GM10266 (cell line): ENCODE results near the gene ZNF384.

ENCODE experiments used
- DNase-seq: peaks from one replicate; pipeline ENCODE4 v3.0.0; 2012; ENCODE audit errors: extremely low spot score
- TF ChIP-seq, protein P1 (sequence below): IDR thresholded peaks from 2 replicates; pipeline ENCODE4 v1.5.1; 2012; ENCODE audit warnings: mild to moderate bottlenecking, low read depth; ENCODE audit not compliant: control insufficient read depth, insufficient read depth; ENCODE audit errors: missing control alignments

ZNF384 gene

DNA sequence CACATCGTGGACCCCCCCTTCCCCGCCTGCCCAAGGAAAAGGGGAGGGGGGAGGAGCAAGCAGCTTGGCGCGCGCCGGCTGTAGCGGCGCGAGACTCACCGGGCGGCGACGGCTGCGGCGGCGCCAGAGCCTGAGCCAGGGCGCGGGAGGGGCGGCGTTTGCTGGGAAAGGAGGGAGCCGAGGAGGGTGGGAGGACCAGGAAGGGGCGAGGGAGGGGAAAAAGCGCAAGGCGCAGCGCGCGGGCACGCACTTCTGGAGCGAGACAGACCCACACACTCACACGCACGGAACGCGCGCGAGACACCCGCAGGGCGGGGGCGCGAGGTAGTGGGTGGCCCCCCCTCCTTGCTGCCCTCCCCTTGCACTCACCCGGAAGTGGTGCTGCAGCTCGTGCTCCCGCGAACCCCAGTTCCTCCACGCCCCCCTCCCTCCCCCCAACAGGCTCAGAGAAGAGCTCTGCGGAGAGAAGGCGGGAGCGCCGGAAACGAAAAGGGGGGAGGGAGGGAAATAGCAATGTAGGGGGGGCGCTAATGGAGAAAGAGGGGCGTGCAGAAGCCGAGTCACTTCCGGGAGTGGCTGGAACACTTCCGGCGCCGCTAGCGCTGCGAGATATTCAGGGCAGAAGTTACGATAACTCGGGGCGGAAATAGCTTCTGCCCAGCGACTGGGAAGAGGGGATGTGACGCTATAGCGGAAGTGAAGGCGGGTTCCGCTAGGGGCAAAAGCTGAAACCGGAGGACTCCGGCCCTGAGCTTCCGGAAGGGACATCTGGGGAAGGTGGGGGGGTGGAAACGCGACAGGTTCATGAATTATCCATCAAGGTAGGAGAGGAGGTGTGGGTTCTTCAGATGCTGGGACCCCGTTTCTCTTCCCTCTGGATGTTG lies at the start of gene ZNF384:
ZNF384 (minus strand) TSS at position 377 of the 884 bp plus-strand sequence. CDS start 9,855 bp downstream, outside the sequence.
- peak; percentile 97 for DNase-seq
- TF ChIP-seq, protein P1, sequence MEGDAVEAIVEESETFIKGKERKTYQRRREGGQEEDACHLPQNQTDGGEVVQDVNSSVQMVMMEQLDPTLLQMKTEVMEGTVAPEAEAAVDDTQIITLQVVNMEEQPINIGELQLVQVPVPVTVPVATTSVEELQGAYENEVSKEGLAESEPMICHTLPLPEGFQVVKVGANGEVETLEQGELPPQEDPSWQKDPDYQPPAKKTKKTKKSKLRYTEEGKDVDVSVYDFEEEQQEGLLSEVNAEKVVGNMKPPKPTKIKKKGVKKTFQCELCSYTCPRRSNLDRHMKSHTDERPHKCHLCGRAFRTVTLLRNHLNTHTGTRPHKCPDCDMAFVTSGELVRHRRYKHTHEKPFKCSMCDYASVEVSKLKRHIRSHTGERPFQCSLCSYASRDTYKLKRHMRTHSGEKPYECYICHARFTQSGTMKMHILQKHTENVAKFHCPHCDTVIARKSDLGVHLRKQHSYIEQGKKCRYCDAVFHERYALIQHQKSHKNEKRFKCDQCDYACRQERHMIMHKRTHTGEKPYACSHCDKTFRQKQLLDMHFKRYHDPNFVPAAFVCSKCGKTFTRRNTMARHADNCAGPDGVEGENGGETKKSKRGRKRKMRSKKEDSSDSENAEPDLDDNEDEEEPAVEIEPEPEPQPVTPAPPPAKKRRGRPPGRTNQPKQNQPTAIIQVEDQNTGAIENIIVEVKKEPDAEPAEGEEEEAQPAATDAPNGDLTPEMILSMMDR: no peak

DNA sequence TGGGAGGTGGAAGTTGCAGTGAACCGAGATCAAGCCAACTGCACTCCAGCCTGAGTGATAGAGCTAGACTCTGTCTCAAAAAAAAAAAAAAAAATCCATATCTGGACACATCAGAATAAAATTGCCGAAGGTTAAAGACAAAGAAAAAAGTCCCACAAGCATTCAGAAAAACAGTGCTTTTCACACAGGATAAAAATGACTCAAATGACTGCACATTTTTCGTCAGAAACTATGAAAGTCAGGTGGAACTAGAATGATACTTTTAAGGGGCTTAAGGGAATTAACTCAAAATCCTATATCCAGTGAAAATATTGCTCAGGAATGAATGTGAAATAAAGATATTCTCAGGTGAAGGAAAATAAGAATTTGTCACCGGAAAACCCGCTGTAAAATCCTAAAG lies 47.6 kb upstream of the ZNF384 start:
- DNase-seq: no peak
- TF ChIP-seq, protein P1: no peak

DNA sequence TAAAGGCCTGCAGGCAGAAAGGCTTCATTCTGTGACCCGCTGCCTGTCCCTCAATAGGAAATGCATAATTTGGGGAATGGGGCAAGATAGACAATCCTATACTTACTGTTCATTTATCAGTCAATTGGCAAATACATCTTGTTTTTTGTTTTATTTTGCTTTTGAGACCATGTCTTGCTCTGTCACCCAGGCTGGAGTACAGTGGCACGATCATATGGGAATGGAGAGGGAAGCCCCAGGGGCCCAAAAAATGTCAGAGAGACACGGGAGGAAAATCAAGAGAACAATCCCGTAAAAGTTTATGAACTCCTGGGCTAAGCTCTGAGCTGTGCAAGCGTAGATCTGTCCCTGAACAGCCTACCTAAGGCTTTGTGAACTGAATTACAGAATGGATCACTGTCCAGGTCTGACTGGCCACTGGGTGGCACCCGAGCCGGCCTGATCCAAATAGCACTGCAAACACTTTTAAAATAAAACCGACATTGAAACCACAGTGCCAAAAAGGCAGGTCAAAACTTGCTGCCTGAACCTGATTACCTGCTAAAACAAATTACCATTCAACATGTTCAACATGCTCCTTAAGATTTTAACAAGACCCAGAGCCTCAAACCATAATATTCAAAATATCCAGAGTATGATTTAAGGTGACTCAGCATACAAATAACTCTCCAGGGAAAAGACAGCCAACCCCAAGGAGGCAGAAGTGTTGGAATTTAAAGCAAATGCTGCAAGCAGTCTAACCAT lies 46.4 kb upstream of the ZNF384 start:
- TF ChIP-seq, protein P1: peak; percentile 82
- peak; percentile 53 for DNase-seq

DNA sequence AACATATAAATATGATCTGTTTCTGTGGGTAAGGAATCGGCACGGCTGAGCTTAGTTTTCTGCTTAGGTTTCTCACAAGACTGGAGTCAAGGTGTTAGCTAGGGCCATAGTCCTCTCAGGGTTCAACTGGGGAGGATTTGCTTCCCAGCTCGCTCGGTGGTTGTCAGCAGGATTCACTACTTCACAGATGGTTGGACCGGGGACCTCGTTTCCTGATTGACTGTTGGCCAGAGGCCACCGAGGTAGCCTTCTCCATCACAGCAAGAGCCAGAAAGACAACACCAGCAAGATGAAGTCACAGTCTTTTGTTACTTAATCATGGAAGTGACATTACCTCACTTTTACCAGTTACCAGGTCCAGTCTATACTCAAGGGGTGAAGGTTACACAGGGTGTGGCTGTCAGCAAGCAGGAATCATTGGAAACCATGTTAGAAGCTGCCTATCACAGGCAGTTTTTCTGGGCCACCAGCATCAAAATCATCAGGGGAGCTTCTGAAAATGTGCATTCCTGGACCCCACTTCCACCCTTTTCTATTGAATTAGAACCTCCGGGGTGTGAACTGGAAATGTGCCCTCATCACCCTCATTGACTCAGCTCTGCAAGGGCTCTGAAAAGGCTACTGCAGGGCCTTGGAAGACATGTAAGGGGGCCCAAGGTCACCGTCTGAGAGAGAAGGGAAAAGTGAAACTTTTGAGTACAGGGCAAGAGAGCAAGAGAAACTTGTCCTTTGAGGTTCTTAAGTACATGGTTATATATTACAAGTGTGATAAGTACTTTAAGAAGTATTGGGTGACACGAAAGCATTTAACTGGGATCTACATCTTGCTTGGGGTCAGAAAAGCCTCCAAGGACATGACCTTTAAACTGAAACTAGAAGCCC lies 45.6 kb upstream of the ZNF384 start:
- TF ChIP-seq, protein P1: no peak

DNA sequence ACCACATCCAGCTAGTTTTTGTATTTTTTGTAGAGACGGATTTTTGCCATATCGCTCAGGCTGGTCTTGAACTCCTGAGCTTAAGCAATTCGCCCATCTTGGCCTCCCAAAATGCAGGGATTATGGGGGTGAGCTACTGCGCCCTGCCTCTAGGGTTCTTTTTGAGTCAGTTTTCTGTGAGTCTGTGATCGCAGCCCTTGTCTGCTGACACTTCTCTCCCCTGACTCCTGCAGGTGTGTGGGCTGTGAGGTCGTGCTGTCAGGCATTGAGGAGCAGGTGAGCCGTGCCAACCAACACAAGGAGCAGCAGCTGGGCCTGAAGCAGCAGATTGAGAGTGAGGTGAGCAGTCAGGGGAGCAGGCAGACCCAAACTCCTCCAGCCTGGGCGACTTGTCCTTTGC lies 41.0 kb upstream of the ZNF384 start:
- no peak for DNase-seq
- TF ChIP-seq, protein P1: no peak

More for the DNA sequence above, 45.6 kb upstream of the ZNF384 start:
- DNase-seq: no peak

DNA sequence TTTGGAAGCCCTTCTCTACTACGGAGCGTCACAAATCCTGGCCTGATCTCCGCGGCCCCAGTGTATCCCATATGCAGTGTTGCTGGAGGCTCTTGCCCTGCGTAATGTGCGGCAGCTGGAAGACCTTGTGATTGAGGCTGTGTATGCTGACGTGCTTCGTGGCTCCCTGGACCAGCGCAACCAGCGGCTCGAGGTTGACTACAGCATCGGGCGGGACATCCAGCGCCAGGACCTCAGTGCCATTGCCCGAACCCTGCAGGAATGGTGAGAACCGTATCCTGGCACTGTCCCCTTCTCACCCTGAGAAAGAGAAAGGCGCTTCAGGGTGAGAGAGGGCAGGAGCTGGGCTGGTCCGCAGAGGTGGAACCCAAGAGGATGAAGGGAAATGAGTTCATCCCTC lies 40.0 kb upstream of the ZNF384 start:
- TF ChIP-seq, protein P1: no peak
- no peak for DNase-seq
